Esophagus muscularis mucosa (tissue), 2 donors: ENCODE data around the gene SELENOM.

Experiments
- EP300 ChIP-seq: sonication (generic); formaldehyde crosslinking; IDR thresholded peaks from one replicate; pipeline ENCODE4 v1.6.1; 2017; ENCODE audit warnings: antibody characterized with exemption
- POLR2A ChIP-seq: fragments of 450-650 bp; IDR thresholded peaks from one replicate; pipeline ENCODE4 v1.6.1; 2017; ENCODE audit warnings: antibody characterized with exemption, moderate library complexity, mild to moderate bottlenecking, low read depth

DNA sequence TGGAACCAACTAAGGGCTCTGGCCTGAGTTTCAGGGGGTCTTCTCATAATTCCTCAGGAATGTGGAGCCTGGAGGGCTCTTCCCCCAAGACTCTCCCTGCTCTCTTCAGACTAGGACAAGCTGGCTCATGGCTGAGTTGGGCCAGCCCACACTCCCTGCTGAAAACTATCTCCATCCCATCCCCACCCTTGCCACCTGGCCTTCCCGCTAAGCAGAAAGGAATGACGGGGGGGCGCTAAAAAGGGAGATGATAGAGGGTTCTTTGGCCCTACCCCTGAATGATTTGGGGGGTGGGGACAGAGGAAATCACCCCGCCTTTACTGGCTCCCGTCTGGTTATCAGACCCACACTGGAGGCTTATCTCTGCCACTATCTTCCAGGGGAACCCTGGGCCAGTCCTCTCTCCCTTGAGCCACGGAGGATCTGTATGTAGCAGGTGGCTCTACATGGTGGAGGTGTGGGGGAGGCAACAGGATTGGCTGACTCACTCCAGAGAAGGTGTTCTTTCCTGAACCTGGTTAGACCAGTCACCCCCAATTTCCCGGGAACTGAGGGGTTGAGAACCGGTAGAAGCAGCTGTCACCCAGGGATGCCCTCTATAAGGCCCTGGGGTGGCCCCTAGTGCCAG lies 20.6 kb downstream of the SELENOM start:
- TF ChIP-seq EP300, result no peak
- no peak for TF ChIP-seq POLR2A
